ENCODE measurements around the gene F13A1. TPM values are rescaled to one million over a fixed set of nuclear protein-coding genes. Genes with fewer than 3 reads are reported as not detected.

The F13A1 gene
- total and polyA plus RNA-seq, 2 of the 13 experiments (the other 11 are each of a cell fraction or from before 2014, with no cell fraction given), result not detected

GRCh38 chr6:6352772-6353171, 32.3 kb upstream of the F13A1 start:
- TF ChIP-seq LRRFIP1 (CRISPR knock-in tag; conservative IDR thresholded peaks at IDR 0.05), result no peak
- 0 out of 2 replicates have a peak, but pooled peaks have one; percentile 6 for TF ChIP-seq NONO (IDR thresholded peaks at IDR 0.05)
- no peak for TF ChIP-seq NONO (CRISPR knock-in tag; conservative IDR thresholded peaks at IDR 0.05)
- peak; percentile 69 for TF ChIP-seq CREB1 (IDR thresholded peaks at IDR 0.05)
- no peak for TF ChIP-seq CREB1 (CRISPR knock-in tag; IDR thresholded peaks at IDR 0.05)
- no peak for ATAC-seq
- 54% methylated on average over 6 of the region's 6 CpGs for WGBS (ENCODE audit: low lambda C conversion rate)
- Histone ChIP-seq H4K20me1 (ENCODE audit: insufficient read depth, low read length) (no peaks in the 10 kb centered on the region), H3K79me2 (ENCODE audit: insufficient read depth, low read length) (no peaks in the 10 kb centered on the region), H2AFZ (ENCODE audit: low read length) (no peak overlapping the region), H3K27me3 (ENCODE audit: control insufficient read depth in 1 of 2, insufficient read depth in 2 of 2, low read length in 2 of 2) (peaks cover 0 to 8% of the 10 kb centered on the region in 2 experiments; a peak in 1 of 5 replicates), H3K9ac (ENCODE audit: insufficient read depth, low read depth, low read length) (no peak overlapping the region), H3K4me3 (replicated peaks in 1 of 3; ENCODE audit: insufficient read depth in 1 of 3, low read depth in 2 of 3, low read length in 3 of 3) (no peak overlapping the region), H3K27ac (ENCODE audit: extremely low read length, insufficient read depth, low read length) (no peak overlapping the region), H3K36me3 (replicated peaks in 1 of 2; ENCODE audit: control insufficient read depth in 1 of 2, insufficient read depth in 2 of 2, low read length in 2 of 2) (no peaks in the 10 kb centered on the region), H3K9me3 (ENCODE audit: low read length) (no peaks in the 10 kb centered on the region), H3K4me1 (ENCODE audit: insufficient read depth, low read length) (no peaks in the 10 kb centered on the region), H3K4me2 (ENCODE audit: low read depth, low read length) (no peak overlapping the region)
- POLR2A ChIA-PET, result no interaction called here
- CTCF ChIA-PET (ENCODE audit: low intra/inter-chr PET ratio, low total read pairs), result no interaction called here
- no TSS peak for BruUV-seq (replicated peaks)
- in situ Hi-C loops (cut with HindIII; ENCODE audit: extremely low pct_ligation_motif_present, low pct_unique_long_range_greater_than_20kb) (no loop called here), intact Hi-C loops (cut with micrococcal nuclease; ENCODE audit: unreplicated experiment) (no loop called here)
- FAIRE-seq, result no peak
- DNase-seq (ENCODE audit: low spot score), result no peak

GRCh38 chr6:6351511-6352025, 31.1 kb upstream of the F13A1 start:
- no peak overlapping the region for H3K4me3 ChIP-seq (replicated peaks in 1 of 3; ENCODE audit: insufficient read depth in 1 of 3, low read depth in 2 of 3, low read length in 3 of 3)
- DNase-seq (ENCODE audit: low spot score), result no peak
- H3K9me3 ChIP-seq (ENCODE audit: low read length), result no peaks in the 10 kb centered on the region
- H3K4me2 ChIP-seq (ENCODE audit: low read depth, low read length), result no peak overlapping the region
- no peak for ATAC-seq
- H3K27ac ChIP-seq (ENCODE audit: extremely low read length, insufficient read depth, low read length), result no peak overlapping the region
- no TSS peak for BruUV-seq (replicated peaks)
- no peaks in the 10 kb centered on the region for H3K36me3 ChIP-seq (replicated peaks in 1 of 2; ENCODE audit: control insufficient read depth in 1 of 2, insufficient read depth in 2 of 2, low read length in 2 of 2)
- in situ Hi-C loops (cut with HindIII; ENCODE audit: extremely low pct_ligation_motif_present, low pct_unique_long_range_greater_than_20kb) (no loop called here), intact Hi-C loops (cut with micrococcal nuclease; ENCODE audit: unreplicated experiment) (no loop called here)
- TF ChIP-seq ZNF124 (CRISPR knock-in tag; IDR thresholded peaks at IDR 0.05), result no peak
- TF ChIP-seq KDM5A (IDR thresholded peaks at IDR 0.05; ENCODE audit: borderline replicate concordance, low read length), result no peak
- no peak for TF ChIP-seq NPAS2 (CRISPR knock-in tag; IDR thresholded peaks at IDR 0.05; ENCODE audit: borderline replicate concordance)
- TF ChIP-seq POLR2AphosphoS2 (IDR thresholded peaks at IDR 0.05; ENCODE audit: low read depth, low read length), result no peak
- no peak for TF ChIP-seq HOMEZ (CRISPR knock-in tag; IDR thresholded peaks at IDR 0.05; ENCODE audit: low read depth)
- no peak for TF ChIP-seq ZNF350 (CRISPR knock-in tag; IDR thresholded peaks at IDR 0.05; ENCODE audit: borderline replicate concordance, low read depth)
- TF ChIP-seq MAFK (conservative IDR thresholded peaks at IDR 0.05 in 1 of 2, IDR thresholded peaks at IDR 0.05 in 1 of 2; ENCODE audit: low read length in 2 of 2), result no peak
- no peak for TF ChIP-seq RXRA (CRISPR knock-in tag; IDR thresholded peaks at IDR 0.05)
- TF ChIP-seq HES4 (CRISPR knock-in tag; IDR thresholded peaks at IDR 0.05; ENCODE audit: borderline replicate concordance), result no peak
- TF ChIP-seq ZNF317 (CRISPR knock-in tag; IDR thresholded peaks at IDR 0.05), result no peak
- no peak overlapping the region for H3K9ac ChIP-seq (ENCODE audit: insufficient read depth, low read depth, low read length)
- no peak for FAIRE-seq
- peaks cover 0 to 11% of the 10 kb centered on the region in 2 experiments; a peak in 1 of 5 replicates for H3K27me3 ChIP-seq (ENCODE audit: control insufficient read depth in 1 of 2, insufficient read depth in 2 of 2, low read length in 2 of 2)
- H2AFZ ChIP-seq (ENCODE audit: low read length), result no peak overlapping the region
- no peaks in the 10 kb centered on the region for H4K20me1 ChIP-seq (ENCODE audit: insufficient read depth, low read length)
- 9% methylated on average over 6 of the region's 6 CpGs for WGBS (ENCODE audit: low lambda C conversion rate)
- ChIA-PET POLR2A (no interaction called here), CTCF (ENCODE audit: low intra/inter-chr PET ratio, low total read pairs) (no interaction called here)
- H3K79me2 ChIP-seq (ENCODE audit: insufficient read depth, low read length), result no peaks in the 10 kb centered on the region
- no peaks in the 10 kb centered on the region for H3K4me1 ChIP-seq (ENCODE audit: insufficient read depth, low read length)

Data from HepG2 (cell line).